Measurements from ENCODE around the gene CTDP1. TPM values are rescaled to one million over a fixed set of nuclear protein-coding genes. Genes with fewer than 3 reads are reported as not detected.
A peak's percentile ranks its signal among the peaks of the same experiment; 100 is the strongest.
"Not testable (repeated sequence)": the region's sequence is repeated elsewhere in the genome, so short reads cannot be mapped to it uniquely, and the experiment has no call there.

CTDP1 gene
- total RNA-seq, 4 donors from 2014 or later = 20.7 to 36.2 (median 25.8) TPM

- H3K9me3 ChIP-seq, H3K4me1 ChIP-seq, H3K4me3 ChIP-seq, H3K27me3 ChIP-seq: not testable (repeated sequence)
- peaks cover 0 to 50% (median 0%) of the 10 kb centered on the region in 3 donors for H3K36me3 ChIP-seq
- peak in 1 of 3 donors; percentile 62 for DNase-seq
- TF ChIP-seq CTCF (IDR thresholded peaks at IDR 0.05) = peak in 4 of 6 experiments; percentile 13 to 50 (median 33)
- H3K27ac ChIP-seq = peak overlapping the region in 3 of 4 donors; percentile 45 to 82 (median 49)
These were observed 72.4 kb downstream of the CTDP1 start for GRCh38 chr18:79751918-79752578.

GRCh38 chr18:79752946-79753345 is 73.3 kb downstream of the CTDP1 start:
- H3K27me3 ChIP-seq, H3K4me1 ChIP-seq, H3K9me3 ChIP-seq, H3K4me3 ChIP-seq: not testable (repeated sequence)
- peak overlapping the region in 1 of 4 donors; percentile 25 for H3K27ac ChIP-seq
- H3K36me3 ChIP-seq = peaks cover 0 to 43% (median 0%) of the 10 kb centered on the region in 3 donors
- peak in 1 of 3 donors; percentile 11 for DNase-seq

GRCh38 chr18:79753391-79753851 is 73.8 kb downstream of the CTDP1 start:
- TF ChIP-seq POLR2A (IDR thresholded peaks at IDR 0.05) = no peak
- no peak for TF ChIP-seq CTCF (IDR thresholded peaks at IDR 0.05)
- H3K4me3 ChIP-seq = no peak overlapping the region
- no peaks in the 10 kb centered on the region for H3K27me3 ChIP-seq
- H3K9me3 ChIP-seq = no peaks in the 10 kb centered on the region
- H3K36me3 ChIP-seq = peaks cover 0 to 39% (median 0%) of the 10 kb centered on the region in 3 donors
- DNase-seq = peak in 1 of 3 donors; percentile 44
- peaks cover 0 to 3% (median 0%) of the 10 kb centered on the region in 4 donors for H3K4me1 ChIP-seq
- peak overlapping the region in 1 of 4 donors; percentile 25 for H3K27ac ChIP-seq

- no peak for DNase-seq
- H3K27me3 ChIP-seq = no peaks in the 10 kb centered on the region
- no peak overlapping the region for H3K27ac ChIP-seq
- H3K36me3 ChIP-seq = peaks cover 0 to 38% (median 0%) of the 10 kb centered on the region in 3 donors
- no peak overlapping the region for H3K4me3 ChIP-seq
- TF ChIP-seq POLR2A (IDR thresholded peaks at IDR 0.05) (no peak), CTCF (IDR thresholded peaks at IDR 0.05) (no peak)
- no peaks in the 10 kb centered on the region for H3K9me3 ChIP-seq
- peaks cover 0 to 3% (median 0%) of the 10 kb centered on the region in 4 donors for H3K4me1 ChIP-seq
These were observed 74.6 kb downstream of the CTDP1 start for GRCh38 chr18:79754022-79754761.

GRCh38 chr18:79754831-79755351 is 75.3 kb downstream of the CTDP1 start:
- peaks cover 0 to 3% (median 0%) of the 10 kb centered on the region in 4 donors for H3K4me1 ChIP-seq
- no peak overlapping the region for H3K27ac ChIP-seq
- no peaks in the 10 kb centered on the region for H3K27me3 ChIP-seq
- no peak for TF ChIP-seq CTCF (IDR thresholded peaks at IDR 0.05)
- no peak for TF ChIP-seq POLR2A (IDR thresholded peaks at IDR 0.05)
- H3K9me3 ChIP-seq = no peaks in the 10 kb centered on the region
- no peak overlapping the region for H3K4me3 ChIP-seq
- DNase-seq = no peak
- peaks cover 0 to 34% (median 0%) of the 10 kb centered on the region in 3 donors for H3K36me3 ChIP-seq
